Measurements from ENCODE around the gene FETUB. TPM values are rescaled to one million over a fixed set of nuclear protein-coding genes. Genes with fewer than 3 reads are reported as not detected.

The FETUB gene
- total and polyA plus RNA-seq, 3 donors from 2014 or later: 0.79 to 2.4 TPM; not detected in 1

GRCh38 chr3:186616299-186616617, 23.9 kb upstream of the FETUB start:
- DNase-seq: no peak
- no peaks in the 10 kb centered on the region for H3K4me1 ChIP-seq
- H3K9me3 ChIP-seq: no peaks in the 10 kb centered on the region
- no peaks in the 10 kb centered on the region for H3K27me3 ChIP-seq
- whole genome bisulfite sequencing, 2 donors: 69 to 81% methylated on average over 8 of the region's 8 CpGs
- H3K27ac ChIP-seq: no peak overlapping the region
- intact Hi-C loops (cut with DNase I; ENCODE audit: low total_unique reads): loop anchor here (10.0 kb wide), 1 partner anchor 209 kb away; no protein-coding TSS in a partner anchor
- H3K4me3 ChIP-seq: no peak overlapping the region
- no peak for TF ChIP-seq CTCF (IDR thresholded peaks at IDR 0.05)
- no peak for TF ChIP-seq POLR2A (IDR thresholded peaks at IDR 0.05)
- H3K36me3 ChIP-seq (ENCODE audit: low read depth, missing control alignments): no peaks in the 10 kb centered on the region

GRCh38 chr3:186617036-186617946, 22.9 kb upstream of the FETUB start:
- H3K9me3 ChIP-seq: no peaks in the 10 kb centered on the region
- 16 to 19% methylated on average over 24 to 31 of the region's 31 CpGs for WGBS, 2 donors
- H3K36me3 ChIP-seq (ENCODE audit: low read depth, missing control alignments): no peaks in the 10 kb centered on the region
- TF ChIP-seq CTCF (IDR thresholded peaks at IDR 0.05) (peak; percentile 69 to 79 (median 75)), POLR2A (IDR thresholded peaks at IDR 0.05) (no peak)
- H3K27me3 ChIP-seq: no peaks in the 10 kb centered on the region
- no peaks in the 10 kb centered on the region for H3K4me1 ChIP-seq
- intact Hi-C loops (cut with DNase I; ENCODE audit: low total_unique reads): loop anchor here (10.0 kb wide), 1 partner anchor 208 kb away; no protein-coding TSS in a partner anchor
- peak overlapping the region in 1 of 2 donors; percentile 20 for H3K4me3 ChIP-seq
- DNase-seq: peak; percentile 89
- H3K27ac ChIP-seq: no peak overlapping the region

- Histone ChIP-seq H3K4me3 (no peak overlapping the region), H3K36me3 (ENCODE audit: low read depth, missing control alignments) (no peaks in the 10 kb centered on the region), H3K4me1 (no peaks in the 10 kb centered on the region), H3K27ac (no peak overlapping the region), H3K27me3 (no peaks in the 10 kb centered on the region), H3K9me3 (no peaks in the 10 kb centered on the region)
- WGBS, 2 donors: 84 to 87% methylated on average over 8 of the region's 8 CpGs
- intact Hi-C loops (cut with DNase I; ENCODE audit: low total_unique reads): loop anchor here (10.0 kb wide), 1 partner anchor 206 kb away; no protein-coding TSS in a partner anchor
- no peak for DNase-seq
- TF ChIP-seq POLR2A (IDR thresholded peaks at IDR 0.05) (no peak), CTCF (IDR thresholded peaks at IDR 0.05) (no peak)
These were observed 21.8 kb upstream of the FETUB start for GRCh38 chr3:186618318-186618938.

- H3K4me3 ChIP-seq: no peak overlapping the region
- no peak for TF ChIP-seq POLR2A (IDR thresholded peaks at IDR 0.05)
- TF ChIP-seq CTCF (IDR thresholded peaks at IDR 0.05): no peak
- intact Hi-C loops (cut with DNase I; ENCODE audit: low total_unique reads): loop anchor here (10.0 kb wide), 1 partner anchor 205 kb away; no protein-coding TSS in a partner anchor
- no peak for DNase-seq
- no peak overlapping the region for H3K27ac ChIP-seq
- no peaks in the 10 kb centered on the region for H3K9me3 ChIP-seq
- no peaks in the 10 kb centered on the region for H3K4me1 ChIP-seq
- no peaks in the 10 kb centered on the region for H3K36me3 ChIP-seq (ENCODE audit: low read depth, missing control alignments)
- H3K27me3 ChIP-seq: no peaks in the 10 kb centered on the region
- 91 to 94% methylated on average over 5 of the region's 5 CpGs for whole genome bisulfite sequencing, 2 donors
These were observed 20.4 kb upstream of the FETUB start for GRCh38 chr3:186619787-186620212.

Measured in testis (tissue), 3 donors.